Body of pancreas (tissue), 4 donors: Measurements from ENCODE around the gene SLC9A5. TPM values are rescaled to one million over a fixed set of nuclear protein-coding genes. Genes with fewer than 3 reads are reported as not detected.

Source experiments
- ATAC-seq: fragments of 150-250 bp; one replicate; pipeline ENCODE4 v1.9.1; 2016
- DNase-seq, 4 donors: peaks; one replicate each; pipeline ENCODE4 v3.0.0-alpha.2; 2019
- H3K27ac ChIP-seq, 4 donors: fragments of 200-600 bp; sonication (generic); 1 replicate in 3 of 4; 2 replicates in 1 of 4; pipeline versions ENCODE4 v1.5.1 to v1.6.1; 2016 to 2019; ENCODE audit warnings: mild to moderate bottlenecking in 1 of 4, mixed read lengths in 1 of 4, moderate library complexity in 1 of 4
- H3K27me3 ChIP-seq, 2 donors: fragments of 200-600 bp; sonication (generic); one replicate each; pipeline ENCODE4 v1.6.0; 2016; ENCODE audit warnings: mild to moderate bottlenecking in 1 of 2
- H3K36me3 ChIP-seq, 2 donors: fragments of 200-600 bp; sonication (generic); replicated peaks in 1 of 2; 2 replicates each; pipeline ENCODE4 v1.5.1; 2016; ENCODE audit warnings: low read depth in 2 of 2; ENCODE audit not compliant: insufficient read depth in 1 of 2
- H3K4me1 ChIP-seq: fragments of 200-600 bp; sonication (generic); one replicate; pipeline ENCODE4 v1.6.0; 2016
- H3K4me3 ChIP-seq, 2 donors: fragments of 200-600 bp; sonication (generic); 1 replicate in 1 of 2; 2 replicates in 1 of 2; pipeline ENCODE4 v1.5.1; 2016 to 2019
- H3K9me3 ChIP-seq, 3 donors: fragments of 200-600 bp; sonication (generic); 1 replicate in 2 of 3; 2 replicates in 1 of 3; pipeline ENCODE4 v1.5.1; 2016
- POLR2A ChIP-seq, 3 donors: fragments of 450-650 bp; IDR thresholded peaks; one replicate each; pipeline ENCODE4 v1.6.1; 2016; ENCODE audit warnings: antibody characterized with exemption in 3 of 3, mild to moderate bottlenecking in 2 of 3
- WGBS, 2 donors: methylation state at CpG; one replicate each; pipeline ENCODE4 v1.1.5; 2017; 5-methylcytosine and 5-hydroxymethylcytosine counted together
- intact Hi-C: fragments of 100-400 bp; cut with DNase I; formaldehyde crosslinking; loops from one replicate; pipeline ENCODE4 v1.15.1; 2023
- total RNA-seq, 2 donors: library from RNA; depleted of rRNA; stranded (reverse); fragments of >200 nt; gene quantifications; one replicate each; pipeline ENCODE4 v1.1.0, GENCODE V29; 2016
- TF ChIP-seq, protein P1 (sequence below), 7 experiments: fragments of 450-650 bp in 4 of 7; fragments of 200-600 bp in 3 of 7; sonication (generic) in 3 of 7; IDR thresholded peaks; one replicate each; pipeline ENCODE4 v1.5.1; 2016 to 2019; ENCODE audit warnings: antibody characterized with exemption in 7 of 7

The SLC9A5 gene
- total RNA-seq, 2 donors from 2014 or later = 0.26 to 0.33 TPM

DNA sequence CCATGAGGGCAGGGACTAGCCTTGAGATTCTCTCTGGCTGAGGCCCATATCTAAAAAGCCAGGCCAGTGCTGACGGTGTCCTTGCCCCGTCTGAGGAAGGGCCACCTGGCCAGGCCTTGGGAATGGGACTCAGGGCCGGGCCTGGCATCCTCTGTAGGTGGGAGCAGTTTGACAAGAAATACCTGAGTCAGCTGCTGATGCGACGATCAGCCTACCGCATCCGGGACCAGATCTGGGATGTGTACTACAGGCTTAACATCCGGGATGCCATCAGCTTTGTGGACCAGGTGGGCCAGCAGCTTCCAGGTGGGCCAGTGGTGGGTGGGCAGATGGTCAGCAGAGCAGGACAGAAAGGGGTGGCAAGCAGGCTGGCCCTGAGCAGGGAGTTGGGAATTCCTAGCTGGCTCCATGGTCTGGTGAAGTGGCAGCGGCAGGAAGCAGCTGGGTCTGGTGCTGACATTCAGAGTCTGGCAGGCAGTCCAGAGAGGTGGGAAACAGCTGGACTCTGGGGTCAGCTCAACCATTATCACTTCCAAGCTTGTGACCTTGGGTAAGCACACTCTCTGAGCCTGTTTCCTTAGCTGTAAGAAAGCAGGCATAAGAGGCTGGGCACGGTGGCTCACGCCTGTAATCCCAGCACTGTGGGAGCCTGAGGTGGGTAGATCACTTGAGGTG, 9.5 kb downstream of the SLC9A5 start:
- no peaks in the 10 kb centered on the region for H3K4me1 ChIP-seq
- H3K27ac ChIP-seq = no peak overlapping the region
- no peak for TF ChIP-seq POLR2A (IDR thresholded peaks at IDR 0.05)
- TF ChIP-seq, protein P1, sequence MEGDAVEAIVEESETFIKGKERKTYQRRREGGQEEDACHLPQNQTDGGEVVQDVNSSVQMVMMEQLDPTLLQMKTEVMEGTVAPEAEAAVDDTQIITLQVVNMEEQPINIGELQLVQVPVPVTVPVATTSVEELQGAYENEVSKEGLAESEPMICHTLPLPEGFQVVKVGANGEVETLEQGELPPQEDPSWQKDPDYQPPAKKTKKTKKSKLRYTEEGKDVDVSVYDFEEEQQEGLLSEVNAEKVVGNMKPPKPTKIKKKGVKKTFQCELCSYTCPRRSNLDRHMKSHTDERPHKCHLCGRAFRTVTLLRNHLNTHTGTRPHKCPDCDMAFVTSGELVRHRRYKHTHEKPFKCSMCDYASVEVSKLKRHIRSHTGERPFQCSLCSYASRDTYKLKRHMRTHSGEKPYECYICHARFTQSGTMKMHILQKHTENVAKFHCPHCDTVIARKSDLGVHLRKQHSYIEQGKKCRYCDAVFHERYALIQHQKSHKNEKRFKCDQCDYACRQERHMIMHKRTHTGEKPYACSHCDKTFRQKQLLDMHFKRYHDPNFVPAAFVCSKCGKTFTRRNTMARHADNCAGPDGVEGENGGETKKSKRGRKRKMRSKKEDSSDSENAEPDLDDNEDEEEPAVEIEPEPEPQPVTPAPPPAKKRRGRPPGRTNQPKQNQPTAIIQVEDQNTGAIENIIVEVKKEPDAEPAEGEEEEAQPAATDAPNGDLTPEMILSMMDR (IDR thresholded peaks at IDR 0.05) = no peak
- WGBS, 2 donors = 25 to 69% methylated on average over 3 to 11 of the region's 11 CpGs
- H3K36me3 ChIP-seq = no peaks in the 10 kb centered on the region
- H3K4me3 ChIP-seq = no peak overlapping the region
- ATAC-seq (no peak), DNase-seq (no peak)
- no peaks in the 10 kb centered on the region for H3K27me3 ChIP-seq
- intact Hi-C loops = no loop called here
- H3K9me3 ChIP-seq = no peaks in the 10 kb centered on the region

DNA sequence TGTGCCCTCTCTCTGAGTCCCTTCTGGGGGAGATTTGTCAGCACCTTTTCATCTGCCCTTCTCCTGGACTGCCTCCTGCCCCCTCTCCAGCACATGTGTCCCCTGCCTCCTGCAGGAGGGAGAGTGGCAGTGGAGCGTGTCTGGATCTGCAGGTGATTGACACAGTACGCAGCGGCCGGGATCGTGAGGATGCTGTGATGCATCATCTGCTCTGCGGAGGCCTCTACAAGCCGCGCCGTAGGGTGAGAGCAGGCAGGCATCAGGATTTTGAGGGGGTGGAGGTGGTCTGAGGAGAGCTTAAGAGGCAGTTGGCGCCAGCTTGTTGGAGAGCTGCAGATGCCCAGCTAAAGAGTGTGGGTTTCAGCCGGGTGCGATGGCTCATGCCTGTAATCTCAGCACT, 10.9 kb downstream of the SLC9A5 start:
- Histone ChIP-seq H3K27me3 (no peaks in the 10 kb centered on the region), H3K27ac (no peak overlapping the region), H3K4me3 (no peak overlapping the region), H3K4me1 (no peaks in the 10 kb centered on the region), H3K9me3 (no peaks in the 10 kb centered on the region), H3K36me3 (no peaks in the 10 kb centered on the region)
- ATAC-seq (no peak), DNase-seq (no peak)
- 87 to 92% methylated on average over 12 of the region's 12 CpGs for WGBS, 2 donors
- TF ChIP-seq, protein P1 (IDR thresholded peaks at IDR 0.05) = no peak
- intact Hi-C loops = no loop called here

GRCh38 chr16:67260426-67261063, 11.8 kb downstream of the SLC9A5 start:
- intact Hi-C loops = no loop called here
- no peak overlapping the region for H3K4me3 ChIP-seq
- WGBS, 2 donors = 64 to 77% methylated on average over 4 of the region's 4 CpGs
- no peaks in the 10 kb centered on the region for H3K36me3 ChIP-seq
- H3K27me3 ChIP-seq = no peaks in the 10 kb centered on the region
- no peak overlapping the region for H3K27ac ChIP-seq
- ATAC-seq = peak; percentile 62
- no peaks in the 10 kb centered on the region for H3K4me1 ChIP-seq
- DNase-seq = peak in 3 of 4 donors; percentile 54 to 61 (median 58)
- TF ChIP-seq, protein P1 (IDR thresholded peaks at IDR 0.05) = peak in 6 of 7 experiments; percentile 8 to 58 (median 48)
- no peak for TF ChIP-seq POLR2A (IDR thresholded peaks at IDR 0.05)
- H3K9me3 ChIP-seq = no peaks in the 10 kb centered on the region

DNA sequence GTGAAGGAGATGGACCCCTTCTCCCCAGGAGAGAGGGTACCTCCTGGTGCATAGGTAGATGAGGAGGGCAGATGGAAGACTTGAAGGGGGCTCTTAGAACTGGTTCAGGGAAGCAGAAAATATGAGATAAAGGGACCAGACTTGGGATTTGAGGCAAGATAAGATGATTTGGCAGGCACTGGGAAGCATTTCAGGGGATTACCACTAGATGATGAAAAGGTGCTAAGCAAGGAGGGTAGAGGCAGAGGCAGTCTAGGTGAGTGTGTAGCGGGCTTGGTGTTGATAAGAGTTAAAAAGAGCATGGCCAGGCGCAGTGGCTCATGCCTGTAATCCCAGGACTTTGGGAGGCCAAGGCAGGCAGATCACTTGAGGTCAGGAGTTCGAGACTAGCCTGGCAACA, 14.4 kb downstream of the SLC9A5 start:
- DNase-seq = no peak
- no peaks in the 10 kb centered on the region for H3K36me3 ChIP-seq
- no peaks in the 10 kb centered on the region for H3K27me3 ChIP-seq
- no peak for TF ChIP-seq POLR2A (IDR thresholded peaks at IDR 0.05)
- TF ChIP-seq, protein P1 (IDR thresholded peaks at IDR 0.05) = no peak
- H3K4me3 ChIP-seq = no peak overlapping the region
- ATAC-seq = no peak
- H3K27ac ChIP-seq = no peak overlapping the region
- H3K4me1 ChIP-seq = no peaks in the 10 kb centered on the region
- H3K9me3 ChIP-seq = no peaks in the 10 kb centered on the region
- WGBS, 2 donors = 72 to 76% methylated on average over 3 of the region's 3 CpGs
- intact Hi-C loops = no loop called here

- intact Hi-C loops = no loop called here
- H3K9me3 ChIP-seq = no peaks in the 10 kb centered on the region
- ATAC-seq (no peak), DNase-seq (no peak)
- no peak overlapping the region for H3K27ac ChIP-seq
- H3K36me3 ChIP-seq = no peaks in the 10 kb centered on the region
- no peak overlapping the region for H3K4me3 ChIP-seq
- 76 to 84% methylated on average over 7 to 9 of the region's 9 CpGs for WGBS, 2 donors
- TF ChIP-seq POLR2A (IDR thresholded peaks at IDR 0.05) = no peak
- TF ChIP-seq, protein P1 (IDR thresholded peaks at IDR 0.05) = no peak
- H3K27me3 ChIP-seq = no peaks in the 10 kb centered on the region
- no peaks in the 10 kb centered on the region for H3K4me1 ChIP-seq
Measured at GRCh38 chr16:67264277-67264676, 15.5 kb downstream of the SLC9A5 start.
